Breast epithelium (tissue), 3 donors: ENCODE data around the gene LRRC34.

Source experiments
- POLR2A ChIP-seq: fragments of 450-650 bp; IDR thresholded peaks from one replicate; pipeline ENCODE4 v1.6.1; 2016; ENCODE audit warnings: antibody characterized with exemption, mild to moderate bottlenecking, moderate library complexity
- POLR2AphosphoS5 ChIP-seq, 3 donors: sonication (generic); formaldehyde crosslinking; IDR thresholded peaks; one replicate each; pipeline ENCODE4 v1.6.1; 2017; ENCODE audit warnings: antibody characterized with exemption in 3 of 3
- TF ChIP-seq, protein P1 (sequence below), 3 donors: fragments of 450-650 bp; IDR thresholded peaks; one replicate each; pipeline ENCODE4 v1.5.1; 2016 to 2017; ENCODE audit warnings: antibody characterized with exemption in 3 of 3, mild to moderate bottlenecking in 3 of 3, moderate library complexity in 3 of 3

DNA sequence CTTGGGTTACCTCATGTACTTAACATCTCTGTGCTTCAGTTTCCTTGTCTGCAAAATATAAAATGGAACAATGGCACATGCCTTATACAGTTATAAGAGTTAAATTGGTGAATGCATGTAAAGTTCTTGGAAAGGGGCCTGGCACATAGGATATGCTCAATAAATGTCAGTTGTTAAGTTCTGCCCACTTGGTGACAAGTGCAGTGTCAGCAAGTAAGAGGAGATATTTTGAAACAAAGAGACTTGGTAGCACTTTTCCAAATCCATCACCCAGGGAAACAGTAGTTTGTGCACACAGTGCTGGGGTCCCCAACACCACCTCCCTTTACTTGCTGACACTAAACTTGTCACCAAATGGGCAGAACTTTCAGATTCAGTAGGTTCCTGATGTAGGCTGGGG is 37.9 kb upstream of the LRRC34 start:
- no peak for TF ChIP-seq POLR2A
- TF ChIP-seq POLR2AphosphoS5 (IDR thresholded peaks at IDR 0.05), result no peak
- TF ChIP-seq, protein P1, sequence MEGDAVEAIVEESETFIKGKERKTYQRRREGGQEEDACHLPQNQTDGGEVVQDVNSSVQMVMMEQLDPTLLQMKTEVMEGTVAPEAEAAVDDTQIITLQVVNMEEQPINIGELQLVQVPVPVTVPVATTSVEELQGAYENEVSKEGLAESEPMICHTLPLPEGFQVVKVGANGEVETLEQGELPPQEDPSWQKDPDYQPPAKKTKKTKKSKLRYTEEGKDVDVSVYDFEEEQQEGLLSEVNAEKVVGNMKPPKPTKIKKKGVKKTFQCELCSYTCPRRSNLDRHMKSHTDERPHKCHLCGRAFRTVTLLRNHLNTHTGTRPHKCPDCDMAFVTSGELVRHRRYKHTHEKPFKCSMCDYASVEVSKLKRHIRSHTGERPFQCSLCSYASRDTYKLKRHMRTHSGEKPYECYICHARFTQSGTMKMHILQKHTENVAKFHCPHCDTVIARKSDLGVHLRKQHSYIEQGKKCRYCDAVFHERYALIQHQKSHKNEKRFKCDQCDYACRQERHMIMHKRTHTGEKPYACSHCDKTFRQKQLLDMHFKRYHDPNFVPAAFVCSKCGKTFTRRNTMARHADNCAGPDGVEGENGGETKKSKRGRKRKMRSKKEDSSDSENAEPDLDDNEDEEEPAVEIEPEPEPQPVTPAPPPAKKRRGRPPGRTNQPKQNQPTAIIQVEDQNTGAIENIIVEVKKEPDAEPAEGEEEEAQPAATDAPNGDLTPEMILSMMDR (IDR thresholded peaks at IDR 0.05), result no peak
